ENCODE measurements around the gene LIAS. TPM values are rescaled to one million over a fixed set of nuclear protein-coding genes. Genes with fewer than 3 reads are reported as not detected.

The LIAS gene
- total RNA-seq, 1 donor from 2014 or later = 9.8 TPM

DNA sequence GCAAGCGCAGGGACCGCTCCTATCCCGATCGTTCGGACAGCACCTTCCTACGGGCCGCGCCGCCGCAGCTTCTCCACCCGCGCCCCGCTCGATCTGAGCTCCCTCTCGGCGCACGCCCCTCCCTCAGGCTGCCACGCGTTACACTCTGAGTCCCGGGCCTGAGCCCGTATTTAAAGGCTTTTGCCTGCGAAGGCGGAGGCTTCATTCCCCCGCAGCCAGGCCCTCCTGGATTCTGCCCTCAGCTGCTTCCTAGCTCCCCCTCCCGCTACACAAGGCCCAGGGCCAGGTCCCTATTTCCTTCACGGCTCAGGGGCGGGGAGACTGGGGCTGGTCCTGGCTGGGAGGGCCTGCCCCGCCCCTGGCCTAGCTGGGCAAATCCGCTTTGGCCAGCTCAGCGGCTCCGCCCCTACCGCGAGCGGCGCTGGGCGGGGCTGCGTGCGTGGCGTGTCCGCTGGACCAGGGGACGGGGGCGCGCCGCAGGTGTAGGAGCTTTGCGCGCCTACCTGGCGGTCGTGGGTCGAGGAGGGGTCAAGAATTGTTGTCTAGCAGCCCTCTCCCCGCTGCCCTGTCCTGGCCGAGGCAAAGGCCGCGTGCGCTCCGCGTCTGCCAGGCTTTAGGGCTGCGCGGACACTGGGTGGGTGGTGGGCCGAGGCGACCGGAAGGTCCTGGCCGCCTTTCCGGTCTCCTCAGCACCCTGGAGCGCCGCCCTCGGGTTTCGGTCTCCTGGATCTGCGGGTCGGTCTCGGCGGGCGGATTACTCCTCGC, 68.6 kb downstream of the LIAS start, which contains the start of gene UGDH:
UGDH (minus strand) TSS at position 144 of the 765 bp plus-strand sequence. CDS start 5,927 bp downstream, outside the sequence.
- H3K9me3 Mint-ChIP-seq (ENCODE audit: unreplicated experiment) = peaks cover 9% of the 10 kb centered on the region
- TF ChIP-seq, protein P1, sequence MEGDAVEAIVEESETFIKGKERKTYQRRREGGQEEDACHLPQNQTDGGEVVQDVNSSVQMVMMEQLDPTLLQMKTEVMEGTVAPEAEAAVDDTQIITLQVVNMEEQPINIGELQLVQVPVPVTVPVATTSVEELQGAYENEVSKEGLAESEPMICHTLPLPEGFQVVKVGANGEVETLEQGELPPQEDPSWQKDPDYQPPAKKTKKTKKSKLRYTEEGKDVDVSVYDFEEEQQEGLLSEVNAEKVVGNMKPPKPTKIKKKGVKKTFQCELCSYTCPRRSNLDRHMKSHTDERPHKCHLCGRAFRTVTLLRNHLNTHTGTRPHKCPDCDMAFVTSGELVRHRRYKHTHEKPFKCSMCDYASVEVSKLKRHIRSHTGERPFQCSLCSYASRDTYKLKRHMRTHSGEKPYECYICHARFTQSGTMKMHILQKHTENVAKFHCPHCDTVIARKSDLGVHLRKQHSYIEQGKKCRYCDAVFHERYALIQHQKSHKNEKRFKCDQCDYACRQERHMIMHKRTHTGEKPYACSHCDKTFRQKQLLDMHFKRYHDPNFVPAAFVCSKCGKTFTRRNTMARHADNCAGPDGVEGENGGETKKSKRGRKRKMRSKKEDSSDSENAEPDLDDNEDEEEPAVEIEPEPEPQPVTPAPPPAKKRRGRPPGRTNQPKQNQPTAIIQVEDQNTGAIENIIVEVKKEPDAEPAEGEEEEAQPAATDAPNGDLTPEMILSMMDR (IDR thresholded peaks at IDR 0.05; ENCODE audit: unreplicated experiment) = no peak
- peak within 1 kb of the TSS; percentile 99 for H3K4me3 Mint-ChIP-seq (ENCODE audit: unreplicated experiment)
- H3K27ac Mint-ChIP-seq (ENCODE audit: unreplicated experiment) = peak within 1 kb of the TSS; percentile 96
- DNase-seq (ENCODE audit: low spot score) = peak; percentile 94
- H3K4me1 Mint-ChIP-seq (ENCODE audit: unreplicated experiment) = peaks cover 22% of the 10 kb centered on the region
- peaks cover 41% of the 10 kb centered on the region for H3K36me3 Mint-ChIP-seq (ENCODE audit: low read depth, unreplicated experiment)
- peaks cover 4% of the 10 kb centered on the region for H3K27me3 Mint-ChIP-seq (ENCODE audit: unreplicated experiment)

DNA sequence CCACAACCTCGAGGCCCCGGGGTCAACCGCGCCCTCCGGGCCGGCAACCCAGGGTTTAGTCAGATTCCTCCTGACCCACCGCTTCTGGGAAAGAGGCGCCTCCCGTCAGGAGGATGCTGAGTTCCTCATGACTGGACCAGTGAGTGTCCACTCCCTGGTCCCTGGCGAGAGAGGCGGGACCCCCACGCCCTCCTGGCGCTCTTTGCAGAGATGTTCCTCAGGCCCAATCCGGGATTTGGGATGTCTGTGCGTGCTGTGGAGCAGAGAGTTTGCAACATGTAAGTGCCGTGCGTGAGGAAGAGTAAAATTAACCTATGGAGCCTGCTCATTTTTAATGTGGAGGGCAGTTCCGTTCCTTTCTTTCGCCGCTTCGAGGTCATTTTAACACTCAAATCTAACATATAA, 69.2 kb downstream of the LIAS start:
- H3K27ac Mint-ChIP-seq (ENCODE audit: unreplicated experiment) = peak overlapping the region; percentile 88
- TF ChIP-seq, protein P1 (IDR thresholded peaks at IDR 0.05; ENCODE audit: unreplicated experiment) = no peak

More for the DNA sequence above, 69.2 kb downstream of the LIAS start:
- DNase-seq (ENCODE audit: low spot score) = no peak
- peaks cover 5% of the 10 kb centered on the region for H3K27me3 Mint-ChIP-seq (ENCODE audit: unreplicated experiment)
- peak overlapping the region; percentile 97 for H3K4me3 Mint-ChIP-seq (ENCODE audit: unreplicated experiment)
- H3K36me3 Mint-ChIP-seq (ENCODE audit: low read depth, unreplicated experiment) = peaks cover 47% of the 10 kb centered on the region
- H3K9me3 Mint-ChIP-seq (ENCODE audit: unreplicated experiment) = peaks cover 13% of the 10 kb centered on the region
- peaks cover 22% of the 10 kb centered on the region for H3K4me1 Mint-ChIP-seq (ENCODE audit: unreplicated experiment)

Small RNA genes within 50 kb of the gene (microRNA-seq; reads per million reads assigned to microRNA genes)
- gene MIR5591 (ENCODE audit: unreplicated experiment) = not detected

Other genes with a start within 250 kb of the LIAS start
- gene RFC1, start 92.7 kb upstream of the LIAS start, total RNA-seq (ENCODE audit: unreplicated experiment) = 47.5 TPM
- gene KLB, start 52.1 kb upstream of the LIAS start, total RNA-seq (ENCODE audit: unreplicated experiment) = not detected
- gene RPL9, start 134 bp upstream of the LIAS start, total RNA-seq (ENCODE audit: unreplicated experiment) = 1,562 TPM
- gene UGDH, start 68.4 kb downstream of the LIAS start, total RNA-seq (ENCODE audit: unreplicated experiment) = 93.9 TPM
- gene SMIM14, start 179.8 kb downstream of the LIAS start, total RNA-seq (ENCODE audit: unreplicated experiment) = 19.4 TPM
- gene UBE2K, start 239.1 kb downstream of the LIAS start, total RNA-seq (ENCODE audit: unreplicated experiment) = 102 TPM

All from endothelial cell (in vitro differentiated cells).